NCI-H510A (cell line): Measurements from ENCODE around the gene IFIT1B.
"Not testable (repeated sequence)": the region's sequence is repeated elsewhere in the genome, so short reads cannot be mapped to it uniquely, and the experiment has no call there.

Experiments
- DNase-seq: peaks from one replicate; lab custom pipeline; 2025; lab: John Stamatoyannopoulos, UW

IFIT1B gene

GRCh38 chr10:89384474-89385340 is 6.9 kb downstream of the IFIT1B start:
- no peak for DNase-seq

- no peak for DNase-seq
These were observed 10.9 kb downstream of the IFIT1B start for GRCh38 chr10:89388806-89389205.

- no peak for DNase-seq
These were observed 11.4 kb downstream of the IFIT1B start for GRCh38 chr10:89389254-89389653.

GRCh38 chr10:89390476-89391225 is 12.8 kb downstream of the IFIT1B start:
- peak; percentile 23 for DNase-seq

GRCh38 chr10:89391226-89391576 is 13.3 kb downstream of the IFIT1B start:
- not testable (repeated sequence) for DNase-seq

- DNase-seq, result no peak
These were observed 14.3 kb downstream of the IFIT1B start, which contains the start of gene IFIT1 for GRCh38 chr10:89391907-89392756. Gene IFIT1 (plus strand): TSS chr10:89392623. CDS start chr10:89392713, 90 bp downstream.

- no peak for DNase-seq
These were observed 15.1 kb downstream of the IFIT1B start for GRCh38 chr10:89392974-89393373.

GRCh38 chr10:89393898-89394297 is 16.0 kb downstream of the IFIT1B start:
- DNase-seq, result peak; percentile 11

GRCh38 chr10:89395141-89395540 is 17.3 kb downstream of the IFIT1B start:
- DNase-seq, result no peak

GRCh38 chr10:89398003-89398749 is 20.3 kb downstream of the IFIT1B start:
- DNase-seq, result no peak

GRCh38 chr10:89399956-89400355 is 22.1 kb downstream of the IFIT1B start:
- DNase-seq, result no peak

GRCh38 chr10:89403043-89403442 is 25.2 kb downstream of the IFIT1B start:
- DNase-seq, result no peak

GRCh38 chr10:89404104-89405047 is 26.5 kb downstream of the IFIT1B start:
- DNase-seq, result no peak

- DNase-seq, result not testable (repeated sequence)
These were observed 28.3 kb downstream of the IFIT1B start for GRCh38 chr10:89406178-89406577.

- DNase-seq, result not testable (repeated sequence)
These were observed 29.9 kb downstream of the IFIT1B start for GRCh38 chr10:89407792-89408191.

GRCh38 chr10:89409282-89409681 is 31.4 kb downstream of the IFIT1B start:
- not testable (repeated sequence) for DNase-seq

GRCh38 chr10:89410551-89410950 is 32.7 kb downstream of the IFIT1B start:
- DNase-seq, result not testable (repeated sequence)

GRCh38 chr10:89411135-89411534 is 33.3 kb downstream of the IFIT1B start:
- DNase-seq, result not testable (repeated sequence)

- not testable (repeated sequence) for DNase-seq
These were observed 34.4 kb downstream of the IFIT1B start for GRCh38 chr10:89412276-89412675.

- DNase-seq, result no peak
These were observed 35.6 kb downstream of the IFIT1B start for GRCh38 chr10:89413398-89413912.
